Left ventricle myocardium inferior (tissue), 1 donor: ENCODE results near the gene SLC36A3. TPM values are rescaled to one million over a fixed set of nuclear protein-coding genes. Genes with fewer than 3 reads are reported as not detected.

Experiments
- DNase-seq: peaks from one replicate; pipeline ENCODE4 v3.0.0-alpha.2; 2020
- H3K27ac ChIP-seq: fragments of 200-600 bp; replicated peaks from 2 replicates; pipeline ENCODE4 v1.8.0; 2021
- H3K27me3 ChIP-seq: fragments of 200-600 bp; 2 replicates; pipeline ENCODE4 v1.8.0; 2021; ENCODE audit warnings: low read depth
- H3K36me3 ChIP-seq: fragments of 200-600 bp; 2 replicates; pipeline ENCODE4 v1.8.0; 2021
- H3K4me1 ChIP-seq: fragments of 200-600 bp; 2 replicates; pipeline ENCODE4 v1.8.0; 2021
- H3K4me3 ChIP-seq: fragments of 200-600 bp; 2 replicates; pipeline ENCODE4 v1.8.0; 2021; ENCODE audit warnings: mild to moderate bottlenecking, moderate library complexity
- H3K9me3 ChIP-seq: fragments of 200-600 bp; replicated peaks from 2 replicates; pipeline ENCODE4 v1.8.0; 2021
- CTCF ChIP-seq: fragments of 200-600 bp; IDR thresholded peaks from 2 replicates; pipeline ENCODE4 v1.8.0; 2021; ENCODE audit warnings: antibody characterized with exemption, mild to moderate bottlenecking, borderline replicate concordance
- intact Hi-C: fragments of 100-400 bp; cut with micrococcal nuclease; formaldehyde crosslinking; loops from one replicate; pipeline ENCODE4 v1.11.0; 2022
- total RNA-seq: library from RNA; stranded (reverse); fragmentation: NEBNext Ultra II Directional; extraction: Animal tissue kit (Norgen Biotek cat#: 25700); gene quantifications from one replicate; pipeline ENCODE4 v1.2.1, GENCODE V29; 2021
- donor health status: DM: no; HTN: yes; CAD: no; lungs with severe emphysema.

Gene SLC36A3
- total RNA-seq, 1 donor from 2014 or later, result not detected

- no peak for DNase-seq
- Histone ChIP-seq H3K27me3 (peaks cover 17% of the 10 kb centered on the region), H3K36me3 (no peaks in the 10 kb centered on the region), H3K4me1 (no peaks in the 10 kb centered on the region), H3K9me3 (no peaks in the 10 kb centered on the region), H3K4me3 (no peak overlapping the region), H3K27ac (no peak overlapping the region)
- no peak for TF ChIP-seq CTCF
- intact Hi-C loops, result no loop called here
These were observed 25.2 kb upstream of the SLC36A3 start for GRCh38 chr5:151328734-151329133.

- no peak overlapping the region for H3K4me3 ChIP-seq
- H3K27ac ChIP-seq, result no peak overlapping the region
- no peak for DNase-seq
- H3K4me1 ChIP-seq, result no peaks in the 10 kb centered on the region
- no peaks in the 10 kb centered on the region for H3K9me3 ChIP-seq
- intact Hi-C loops, result no loop called here
- H3K27me3 ChIP-seq, result peaks cover 17% of the 10 kb centered on the region
- no peak for TF ChIP-seq CTCF
- H3K36me3 ChIP-seq, result no peaks in the 10 kb centered on the region
These were observed 24.0 kb upstream of the SLC36A3 start for GRCh38 chr5:151327585-151327984.

GRCh38 chr5:151326266-151326665 lies 22.7 kb upstream of the SLC36A3 start:
- no peaks in the 10 kb centered on the region for H3K9me3 ChIP-seq
- no peaks in the 10 kb centered on the region for H3K36me3 ChIP-seq
- intact Hi-C loops, result no loop called here
- no peak overlapping the region for H3K4me3 ChIP-seq
- peaks cover 17% of the 10 kb centered on the region for H3K27me3 ChIP-seq
- H3K4me1 ChIP-seq, result no peaks in the 10 kb centered on the region
- TF ChIP-seq CTCF, result no peak
- H3K27ac ChIP-seq, result no peak overlapping the region
- DNase-seq, result no peak

- DNase-seq, result no peak
- Histone ChIP-seq H3K27ac (no peak overlapping the region), H3K4me1 (peaks cover 9% of the 10 kb centered on the region), H3K36me3 (no peaks in the 10 kb centered on the region), H3K27me3 (peaks cover 12% of the 10 kb centered on the region), H3K9me3 (no peaks in the 10 kb centered on the region), H3K4me3 (no peak overlapping the region)
- intact Hi-C loops, result no loop called here
- TF ChIP-seq CTCF, result no peak
These were observed 16.9 kb upstream of the SLC36A3 start for GRCh38 chr5:151320481-151320880.

- Histone ChIP-seq H3K4me3 (no peak overlapping the region), H3K27me3 (peaks cover 2% of the 10 kb centered on the region), H3K27ac (no peak overlapping the region), H3K36me3 (no peaks in the 10 kb centered on the region), H3K4me1 (peaks cover 9% of the 10 kb centered on the region), H3K9me3 (no peaks in the 10 kb centered on the region)
- intact Hi-C loops, result no loop called here
- peak; percentile 31 for TF ChIP-seq CTCF
- peak; percentile 31 for DNase-seq
These were observed 15.5 kb upstream of the SLC36A3 start for GRCh38 chr5:151318850-151319732.
